Kidney capillary endothelial cell (primary cell): ENCODE measurements around the gene ASB4.

Source experiments
- DNase-seq: peaks from one replicate; pipeline ENCODE4 v3.0.0-alpha.2; 2018; ENCODE audit warnings: low spot score

The ASB4 gene

GRCh38 chr7:95553939-95554338, 68.2 kb downstream of the ASB4 start:
- DNase-seq = no peak

- DNase-seq = no peak
Measured at GRCh38 chr7:95556777-95557176, 71.0 kb downstream of the ASB4 start.

GRCh38 chr7:95558864-95559263, 73.1 kb downstream of the ASB4 start:
- DNase-seq = no peak

GRCh38 chr7:95560674-95561073, 74.9 kb downstream of the ASB4 start:
- DNase-seq = no peak

GRCh38 chr7:95569720-95570119, 84.0 kb downstream of the ASB4 start:
- no peak for DNase-seq

GRCh38 chr7:95577137-95577536, 91.4 kb downstream of the ASB4 start:
- DNase-seq = no peak

- no peak for DNase-seq
Measured at GRCh38 chr7:95578299-95578855, 92.6 kb downstream of the ASB4 start.

GRCh38 chr7:95579318-95579717, 93.6 kb downstream of the ASB4 start:
- no peak for DNase-seq

GRCh38 chr7:95581467-95581866, 95.7 kb downstream of the ASB4 start:
- DNase-seq = no peak

- DNase-seq = no peak
Measured at GRCh38 chr7:95582578-95583293, 97.0 kb downstream of the ASB4 start.

GRCh38 chr7:95583834-95584621, 98.3 kb downstream of the ASB4 start:
- no peak for DNase-seq

GRCh38 chr7:95584769-95585425, 99.2 kb downstream of the ASB4 start:
- no peak for DNase-seq

GRCh38 chr7:95585426-95585789, 99.7 kb downstream of the ASB4 start:
- DNase-seq = no peak

GRCh38 chr7:95586951-95587301, 101.2 kb downstream of the ASB4 start:
- no peak for DNase-seq

- no peak for DNase-seq
Measured at GRCh38 chr7:95589031-95589430, 103.3 kb downstream of the ASB4 start.

GRCh38 chr7:95589766-95590165, 104.0 kb downstream of the ASB4 start:
- DNase-seq = no peak
